OCI-LY7 (cell line): ENCODE results near the gene SLC22A6. TPM values are rescaled to one million over a fixed set of nuclear protein-coding genes. Genes with fewer than 3 reads are reported as not detected.
"Not testable (repeated sequence)": the region's sequence is repeated elsewhere in the genome, so short reads cannot be mapped to it uniquely, and the experiment has no call there.

Experiments
- BruUV-seq: library from RNA; stranded (reverse); fragments of 400-500 nt; replicated peaks from 2 replicates; lab custom pipeline; 2021; lab: Mats Ljungman, UMichigan
- CTCF ChIA-PET: fragments of 300-600 bp; sonication (Branson Sonifier 250); formaldehyde crosslinking; loops from one replicate; lab custom pipeline; 2022; ENCODE audit warnings: antibody characterized with exemption; ENCODE audit not compliant: unreplicated experiment; lab: Charles Lee
- POLR2A ChIA-PET: fragments of 300-600 bp; sonication (Branson Sonifier 250); formaldehyde crosslinking; loops from one replicate; lab custom pipeline; 2022; ENCODE audit warnings: antibody characterized with exemption; lab: Charles Lee
- DNase-seq: peaks from one replicate; pipeline ENCODE4 v3.0.0-alpha.2; 2015; ENCODE audit warnings: low spot score
- H2AFZ ChIP-seq: fragments of 200-600 bp; sonication (generic), shearing (Covaris generic); 2 replicates; pipeline ENCODE4 v1.6.1; 2014; ENCODE audit warnings: mild to moderate bottlenecking, antibody characterized with exemption, low read length, moderate library complexity
- H3K27ac ChIP-seq: fragments of 200-600 bp; sonication (generic); 2 replicates; pipeline ENCODE4 v1.5.1; 2014; ENCODE audit warnings: mixed run types, low read depth, mild to moderate bottlenecking, moderate library complexity, low read length, inconsistent platforms; ENCODE audit not compliant: poor library complexity, severe bottlenecking
- H3K36me3 ChIP-seq: fragments of 200-600 bp; sonication (generic); 2 replicates; pipeline ENCODE4 v1.6.1; 2014; ENCODE audit warnings: mild to moderate bottlenecking, antibody characterized with exemption, low read length, moderate library complexity, mixed read lengths; ENCODE audit not compliant: insufficient read depth
- H3K4me1 ChIP-seq: fragments of 200-600 bp; sonication (generic); 2 replicates; pipeline ENCODE4 v1.5.1; 2014; ENCODE audit warnings: mild to moderate bottlenecking, low read length; ENCODE audit not compliant: insufficient read depth, poor library complexity, severe bottlenecking
- H3K4me2 ChIP-seq: fragments of 200-600 bp; sonication (generic); 2 replicates; pipeline ENCODE4 v1.6.1; 2014; ENCODE audit warnings: mild to moderate bottlenecking, low read length
- H3K4me3 ChIP-seq: fragments of 200-600 bp; sonication (generic); 2 replicates; pipeline ENCODE4 v1.5.1; 2014; ENCODE audit warnings: mild to moderate bottlenecking, low read depth, low read length; ENCODE audit not compliant: poor library complexity, severe bottlenecking
- H3K79me2 ChIP-seq: fragments of 200-600 bp; sonication (generic); 2 replicates; pipeline ENCODE4 v1.6.1; 2016; ENCODE audit warnings: low read depth, mild to moderate bottlenecking, low read length, moderate library complexity, mixed read lengths; ENCODE audit not compliant: insufficient read depth
- H3K9me2 ChIP-seq: fragments of 200-600 bp; sonication (generic); 2 replicates; pipeline ENCODE4 v1.6.1; 2016; ENCODE audit warnings: mild to moderate bottlenecking, low read length, mixed read lengths; ENCODE audit not compliant: insufficient read depth
- H3K9me3 ChIP-seq: fragments of 200-600 bp; sonication (generic); 2 replicates; pipeline ENCODE4 v1.6.1; 2014; ENCODE audit warnings: mild to moderate bottlenecking, mixed run types, low read length, mixed read lengths
- H4K20me1 ChIP-seq: fragments of 200-600 bp; sonication (generic); 2 replicates; pipeline ENCODE4 v1.6.1; 2014; ENCODE audit warnings: mild to moderate bottlenecking, antibody characterized with exemption, low read length, moderate library complexity, mixed read lengths; ENCODE audit not compliant: insufficient read depth
- EZH2phosphoT487 ChIP-seq: fragments of 200-600 bp; sonication (generic); IDR thresholded peaks from 2 replicates; pipeline ENCODE4 v1.6.1; 2018; ENCODE audit warnings: low read depth, borderline replicate concordance, mild to moderate bottlenecking, mixed run types, antibody characterized with exemption, low read length, moderate library complexity, mixed read lengths
- intact Hi-C: fragments of 100-400 bp; cut with micrococcal nuclease; formaldehyde crosslinking; loops from one replicate; pipeline ENCODE4 v1.10.0; 2022; ENCODE audit not compliant: unreplicated experiment
- total RNA-seq, 2 experiments: library from RNA; depleted of rRNA in 1 of 2; stranded (reverse); fragments of >200 nt in 1 of 2; shearing (Covaris generic) in 1 of 2; gene quantifications; 2 replicates each; pipeline ENCODE4 v1.2.3, GENCODE V29; 2014 to 2022
- TF ChIP-seq, protein P1 (sequence below): fragments of 200-600 bp; sonication (generic); conservative IDR thresholded peaks from 2 replicates; pipeline ENCODE4 v1.5.1; 2014; ENCODE audit warnings: mild to moderate bottlenecking, antibody characterized with exemption, low read length, moderate library complexity, mixed read lengths

The SLC22A6 gene
- total RNA-seq, 2 experiments from 2014 or later: not detected

GRCh38 chr11:62954478-62954877 is 30.3 kb downstream of the SLC22A6 start:
- H3K27ac ChIP-seq: no peak overlapping the region
- H3K9me2 ChIP-seq: no peaks in the 10 kb centered on the region
- H3K79me2 ChIP-seq: no peaks in the 10 kb centered on the region
- no TSS peak for BruUV-seq
- no peaks in the 10 kb centered on the region for H3K4me1 ChIP-seq
- no peak overlapping the region for H2AFZ ChIP-seq
- TF ChIP-seq, protein P1, sequence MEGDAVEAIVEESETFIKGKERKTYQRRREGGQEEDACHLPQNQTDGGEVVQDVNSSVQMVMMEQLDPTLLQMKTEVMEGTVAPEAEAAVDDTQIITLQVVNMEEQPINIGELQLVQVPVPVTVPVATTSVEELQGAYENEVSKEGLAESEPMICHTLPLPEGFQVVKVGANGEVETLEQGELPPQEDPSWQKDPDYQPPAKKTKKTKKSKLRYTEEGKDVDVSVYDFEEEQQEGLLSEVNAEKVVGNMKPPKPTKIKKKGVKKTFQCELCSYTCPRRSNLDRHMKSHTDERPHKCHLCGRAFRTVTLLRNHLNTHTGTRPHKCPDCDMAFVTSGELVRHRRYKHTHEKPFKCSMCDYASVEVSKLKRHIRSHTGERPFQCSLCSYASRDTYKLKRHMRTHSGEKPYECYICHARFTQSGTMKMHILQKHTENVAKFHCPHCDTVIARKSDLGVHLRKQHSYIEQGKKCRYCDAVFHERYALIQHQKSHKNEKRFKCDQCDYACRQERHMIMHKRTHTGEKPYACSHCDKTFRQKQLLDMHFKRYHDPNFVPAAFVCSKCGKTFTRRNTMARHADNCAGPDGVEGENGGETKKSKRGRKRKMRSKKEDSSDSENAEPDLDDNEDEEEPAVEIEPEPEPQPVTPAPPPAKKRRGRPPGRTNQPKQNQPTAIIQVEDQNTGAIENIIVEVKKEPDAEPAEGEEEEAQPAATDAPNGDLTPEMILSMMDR: no peak
- TF ChIP-seq EZH2phosphoT487: no peak
- no peaks in the 10 kb centered on the region for H3K36me3 ChIP-seq
- no peak for DNase-seq
- no peak overlapping the region for H3K4me2 ChIP-seq
- intact Hi-C loops: no loop called here
- CTCF ChIA-PET: no interaction called here
- H4K20me1 ChIP-seq: no peaks in the 10 kb centered on the region
- H3K4me3 ChIP-seq: no peak overlapping the region
- POLR2A ChIA-PET: no interaction called here
- H3K9me3 ChIP-seq: no peaks in the 10 kb centered on the region

- Histone ChIP-seq H4K20me1 (no peaks in the 10 kb centered on the region), H3K4me1 (no peaks in the 10 kb centered on the region), H3K27ac (no peak overlapping the region), H3K36me3 (no peaks in the 10 kb centered on the region), H3K79me2 (no peaks in the 10 kb centered on the region), H3K9me2 (no peaks in the 10 kb centered on the region), H2AFZ (no peak overlapping the region), H3K4me2 (no peak overlapping the region), H3K4me3 (no peak overlapping the region), H3K9me3 (no peaks in the 10 kb centered on the region)
- no peak for DNase-seq
- no TSS peak for BruUV-seq
- TF ChIP-seq EZH2phosphoT487: no peak
- TF ChIP-seq, protein P1: no peak
- POLR2A ChIA-PET: no interaction called here
- intact Hi-C loops: no loop called here
- CTCF ChIA-PET: no interaction called here
Observed at GRCh38 chr11:62953811-62954210, 31.0 kb downstream of the SLC22A6 start.

DNA sequence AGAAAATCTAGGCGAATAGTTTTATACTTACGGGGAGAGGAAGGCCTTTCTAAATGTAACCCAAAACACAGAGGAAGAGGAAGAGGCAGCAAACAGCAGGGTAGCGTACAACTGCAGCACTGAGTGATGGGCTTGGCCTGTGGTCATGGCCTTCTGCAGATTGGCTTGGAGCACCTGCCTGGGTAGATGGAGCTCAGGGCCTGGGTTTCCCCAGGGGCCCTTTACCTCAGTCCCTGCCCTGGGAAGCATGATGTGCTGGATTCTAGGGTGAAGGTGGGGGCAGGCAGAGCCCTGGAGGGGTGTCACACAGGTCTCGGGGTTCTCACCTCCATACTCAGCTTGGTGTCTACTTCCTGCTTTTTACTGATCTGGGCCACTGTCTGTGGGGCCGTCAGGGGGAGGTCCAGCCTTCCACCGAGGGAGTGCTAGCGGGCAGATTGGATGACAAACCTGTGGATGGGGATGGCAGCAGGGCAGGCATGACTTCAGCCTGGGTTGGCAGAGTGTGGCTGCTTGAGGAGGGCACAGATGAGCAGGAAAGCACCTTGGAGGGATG is 35.9 kb downstream of the SLC22A6 start:
- Histone ChIP-seq H3K4me3 (no peak overlapping the region), H3K79me2 (no peaks in the 10 kb centered on the region), H2AFZ (no peak overlapping the region), H4K20me1 (no peaks in the 10 kb centered on the region), H3K36me3 (no peaks in the 10 kb centered on the region), H3K9me2 (no peaks in the 10 kb centered on the region), H3K4me1 (no peaks in the 10 kb centered on the region), H3K9me3 (no peaks in the 10 kb centered on the region), H3K4me2 (no peak overlapping the region), H3K27ac (no peak overlapping the region)
- ChIA-PET CTCF (no interaction called here), POLR2A (interaction anchor here (0.6 kb wide), 1 partner anchor 126 kb away, joined by 3 read pairs; no protein-coding TSS in a partner anchor)
- intact Hi-C loops: no loop called here
- TF ChIP-seq, protein P1: no peak
- no peak for TF ChIP-seq EZH2phosphoT487
- DNase-seq: no peak
- BruUV-seq: no TSS peak

- intact Hi-C loops, H3K27ac ChIP-seq, H4K20me1 ChIP-seq, H3K9me2 ChIP-seq, DNase-seq, H3K4me2 ChIP-seq, H2AFZ ChIP-seq, H3K4me1 ChIP-seq, H3K9me3 ChIP-seq, POLR2A ChIA-PET, CTCF ChIA-PET, H3K4me3 ChIP-seq, BruUV-seq, H3K36me3 ChIP-seq, H3K79me2 ChIP-seq: not testable (repeated sequence)
Observed at GRCh38 chr11:62945538-62945937, 39.2 kb downstream of the SLC22A6 start.
